ENCODE data around the gene RDH13.
"Not testable (repeated sequence)": the region's sequence is repeated elsewhere in the genome, so short reads cannot be mapped to it uniquely, and the experiment has no call there.

RDH13 gene

GRCh38 chr19:55031178-55031577 is 31.8 kb downstream of the RDH13 start:
- TF ChIP-seq CTCF (IDR thresholded peaks at IDR 0.05; ENCODE audit: low read depth, low read length, missing control alignments), result no peak
- H3K4me3 ChIP-seq (replicated peaks; ENCODE audit: low read depth, low read length), result no peak overlapping the region
- DNase-seq (ENCODE audit: extremely low read depth, low read depth), result no peak

GRCh38 chr19:55028757-55029156 is 34.2 kb downstream of the RDH13 start:
- no peak for TF ChIP-seq CTCF (IDR thresholded peaks at IDR 0.05; ENCODE audit: low read depth, low read length, missing control alignments)
- H3K4me3 ChIP-seq (replicated peaks; ENCODE audit: low read depth, low read length), result no peak overlapping the region
- no peak for DNase-seq (ENCODE audit: extremely low read depth, low read depth)

GRCh38 chr19:55027472-55028337 is 35.2 kb downstream of the RDH13 start:
- no peak for TF ChIP-seq CTCF (IDR thresholded peaks at IDR 0.05; ENCODE audit: low read depth, low read length, missing control alignments)
- no peak for DNase-seq (ENCODE audit: extremely low read depth, low read depth)
- no peak overlapping the region for H3K4me3 ChIP-seq (replicated peaks; ENCODE audit: low read depth, low read length)

GRCh38 chr19:55027140-55027471 is 35.8 kb downstream of the RDH13 start:
- DNase-seq (ENCODE audit: extremely low read depth, low read depth), result not testable (repeated sequence)

GRCh38 chr19:55024111-55024510 is 38.8 kb downstream of the RDH13 start:
- DNase-seq (ENCODE audit: extremely low read depth, low read depth), result no peak
- no peak for TF ChIP-seq CTCF (IDR thresholded peaks at IDR 0.05; ENCODE audit: low read depth, low read length, missing control alignments)

More at GRCh38 chr19:55027140-55027471, 35.8 kb downstream of the RDH13 start:
- not testable (repeated sequence) for H3K4me3 ChIP-seq (replicated peaks; ENCODE audit: low read depth, low read length)

GRCh38 chr19:55020351-55020750 is 42.6 kb downstream of the RDH13 start:
- H3K4me3 ChIP-seq (replicated peaks; ENCODE audit: low read depth, low read length); DNase-seq (ENCODE audit: extremely low read depth, low read depth): not testable (repeated sequence)

More at GRCh38 chr19:55024111-55024510, 38.8 kb downstream of the RDH13 start:
- H3K4me3 ChIP-seq (replicated peaks; ENCODE audit: low read depth, low read length), result no peak overlapping the region

GRCh38 chr19:55018633-55019032 is 44.3 kb downstream of the RDH13 start:
- no peak overlapping the region for H3K4me3 ChIP-seq (replicated peaks; ENCODE audit: low read depth, low read length)
- TF ChIP-seq CTCF (IDR thresholded peaks at IDR 0.05; ENCODE audit: low read depth, low read length, missing control alignments), result no peak
- no peak for DNase-seq (ENCODE audit: extremely low read depth, low read depth)

GRCh38 chr19:55018216-55018615 is 44.7 kb downstream of the RDH13 start:
- TF ChIP-seq CTCF (IDR thresholded peaks at IDR 0.05; ENCODE audit: low read depth, low read length, missing control alignments), result no peak
- DNase-seq (ENCODE audit: extremely low read depth, low read depth), result no peak
- no peak overlapping the region for H3K4me3 ChIP-seq (replicated peaks; ENCODE audit: low read depth, low read length)
